Airway epithelial cell (primary cell): ENCODE measurements around the gene ERRFI1. TPM values are rescaled to one million over a fixed set of nuclear protein-coding genes. Genes with fewer than 3 reads are reported as not detected.

Source experiments
- total RNA-seq: library from RNA; depleted of rRNA; stranded (reverse); fragments of >200 nt; gene quantifications from 2 replicates; pipeline ENCODE4 v1.2.3, GENCODE V29; 2015

Gene ERRFI1, protein sequence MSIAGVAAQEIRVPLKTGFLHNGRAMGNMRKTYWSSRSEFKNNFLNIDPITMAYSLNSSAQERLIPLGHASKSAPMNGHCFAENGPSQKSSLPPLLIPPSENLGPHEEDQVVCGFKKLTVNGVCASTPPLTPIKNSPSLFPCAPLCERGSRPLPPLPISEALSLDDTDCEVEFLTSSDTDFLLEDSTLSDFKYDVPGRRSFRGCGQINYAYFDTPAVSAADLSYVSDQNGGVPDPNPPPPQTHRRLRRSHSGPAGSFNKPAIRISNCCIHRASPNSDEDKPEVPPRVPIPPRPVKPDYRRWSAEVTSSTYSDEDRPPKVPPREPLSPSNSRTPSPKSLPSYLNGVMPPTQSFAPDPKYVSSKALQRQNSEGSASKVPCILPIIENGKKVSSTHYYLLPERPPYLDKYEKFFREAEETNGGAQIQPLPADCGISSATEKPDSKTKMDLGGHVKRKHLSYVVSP
- total RNA-seq: 120 and 140 TPM in 2 replicates

DNA sequence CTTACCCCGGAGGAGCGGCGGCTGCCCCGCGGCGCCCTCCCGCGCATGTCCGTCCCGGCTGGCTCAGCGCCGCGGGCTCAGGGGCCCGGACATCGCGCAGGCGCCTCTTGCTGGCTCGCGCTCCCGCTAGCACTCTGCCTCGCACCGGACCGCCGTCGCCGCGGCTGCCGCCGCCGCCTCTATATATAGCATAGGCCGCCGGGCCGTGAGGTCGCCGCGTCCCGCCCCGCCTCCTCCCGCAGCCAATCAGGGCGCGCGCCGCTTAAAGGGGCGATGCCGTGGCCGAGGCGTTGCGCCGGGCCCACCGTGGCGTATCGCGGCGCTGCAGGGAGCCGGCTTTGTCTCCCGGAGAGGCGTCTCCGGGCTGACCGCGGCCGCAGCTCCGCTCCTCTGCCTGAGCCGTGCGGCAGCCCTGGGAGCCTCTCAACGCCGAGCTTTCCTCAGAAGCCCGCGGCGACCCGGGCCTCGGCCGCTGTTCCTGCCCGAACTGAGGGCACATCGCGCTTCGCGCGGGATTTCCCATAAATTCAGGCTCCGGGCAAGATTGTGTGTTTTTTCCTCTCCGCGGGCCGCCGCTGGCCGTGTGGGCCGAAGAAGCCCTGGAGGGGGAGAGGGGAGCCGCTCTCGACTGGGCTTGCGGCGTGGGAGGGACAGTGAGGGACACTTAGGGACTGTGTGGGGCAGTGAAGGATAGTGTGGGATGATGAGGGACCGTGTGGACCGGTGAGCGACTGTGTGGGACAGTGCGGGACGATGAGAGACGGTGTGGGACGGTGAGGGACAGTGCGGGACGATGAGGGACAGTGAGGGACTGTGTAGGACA is at the start of gene ERRFI1:
Gene ERRFI1 (minus strand): TSS at position 157 of the 823 bp plus-strand sequence. CDS start 10,690 bp downstream, outside the sequence.

Other genes with a start within 250 kb of the ERRFI1 start
- 1.2 and 2.5 TPM in 2 replicates for gene PER3, start 242.0 kb downstream of the ERRFI1 start, total RNA-seq
- gene UTS2, start 173.2 kb downstream of the ERRFI1 start, total RNA-seq: 0.33 and 1.3 TPM in 2 replicates
- not detected in 2 replicates for gene TNFRSF9, start 85.5 kb downstream of the ERRFI1 start, total RNA-seq
- gene PARK7, start 64.6 kb downstream of the ERRFI1 start, total RNA-seq: 261 and 262 TPM in 2 replicates